ENCODE results near the gene MBOAT1. TPM values are rescaled to one million over a fixed set of nuclear protein-coding genes. Genes with fewer than 3 reads are reported as not detected.

Gene MBOAT1
- total RNA-seq, 1 donor from 2014 or later = 6.4 TPM

- no peak overlapping the region for H3K4me3 ChIP-seq (ENCODE audit: insufficient read depth, low read depth, low read length)
- Mint-ChIP-seq H3K27ac (ENCODE audit: unreplicated experiment) (no peak overlapping the region), H3K27me3 (ENCODE audit: low read depth, unreplicated experiment) (no peaks in the 10 kb centered on the region), H3K4me1 (ENCODE audit: low read depth, unreplicated experiment) (no peaks in the 10 kb centered on the region), H3K9me3 (ENCODE audit: unreplicated experiment) (peaks cover 2% of the 10 kb centered on the region), H3K36me3 (ENCODE audit: low read depth, unreplicated experiment) (no peaks in the 10 kb centered on the region), H3K4me3 (ENCODE audit: unreplicated experiment) (no peak overlapping the region)
- H2AFZ ChIP-seq (ENCODE audit: low read depth, low read length) = no peak overlapping the region
- H3K27me3 ChIP-seq (ENCODE audit: insufficient read depth, low read length) = no peaks in the 10 kb centered on the region
- no peaks in the 10 kb centered on the region for H3K4me1 ChIP-seq (ENCODE audit: insufficient read depth, low read length)
- FAIRE-seq (no peak), DNase-seq (ENCODE audit: low read depth) (no peak)
- no peaks in the 10 kb centered on the region for H3K9me3 ChIP-seq (ENCODE audit: insufficient read depth, low read depth, low read length)
- H3K79me2 ChIP-seq (ENCODE audit: insufficient read depth, low read length) = no peaks in the 10 kb centered on the region
- no peak overlapping the region for H3K4me2 ChIP-seq (ENCODE audit: low read length)
- no peak overlapping the region for H3K27ac ChIP-seq (ENCODE audit: low read depth, low read length)
- no peaks in the 10 kb centered on the region for H3K36me3 ChIP-seq (ENCODE audit: insufficient read depth, low read length)
- no peak overlapping the region for H3K9ac ChIP-seq (ENCODE audit: low read length)
- no peak for TF ChIP-seq CTCF (IDR thresholded peaks at IDR 0.05; ENCODE audit: insufficient read depth, low read depth, low read length)
- no peak for TF ChIP-seq EZH2 (IDR thresholded peaks at IDR 0.05; ENCODE audit: insufficient read depth, low read length)
- no peaks in the 10 kb centered on the region for H4K20me1 ChIP-seq (ENCODE audit: insufficient read depth, low read length)
Observed at GRCh38 chr6:20060252-20060651, 152.0 kb downstream of the MBOAT1 start.

- H3K9me3 Mint-ChIP-seq (ENCODE audit: unreplicated experiment) = peaks cover 2% of the 10 kb centered on the region
- H3K4me3 Mint-ChIP-seq (ENCODE audit: unreplicated experiment) = no peak overlapping the region
- no peaks in the 10 kb centered on the region for H3K27me3 ChIP-seq (ENCODE audit: insufficient read depth, low read length)
- H3K36me3 ChIP-seq (ENCODE audit: insufficient read depth, low read length) = no peaks in the 10 kb centered on the region
- TF ChIP-seq CTCF (IDR thresholded peaks at IDR 0.05; ENCODE audit: insufficient read depth, low read depth, low read length) (no peak), EZH2 (IDR thresholded peaks at IDR 0.05; ENCODE audit: insufficient read depth, low read length) (no peak)
- FAIRE-seq (no peak), DNase-seq (ENCODE audit: low read depth) (no peak)
- no peak overlapping the region for H3K27ac ChIP-seq (ENCODE audit: low read depth, low read length)
- H3K4me1 ChIP-seq (ENCODE audit: insufficient read depth, low read length) = no peaks in the 10 kb centered on the region
- no peaks in the 10 kb centered on the region for H3K36me3 Mint-ChIP-seq (ENCODE audit: low read depth, unreplicated experiment)
- H3K79me2 ChIP-seq (ENCODE audit: insufficient read depth, low read length) = no peaks in the 10 kb centered on the region
- H3K27ac Mint-ChIP-seq (ENCODE audit: unreplicated experiment) = no peak overlapping the region
- no peak overlapping the region for H3K4me2 ChIP-seq (ENCODE audit: low read length)
- H3K27me3 Mint-ChIP-seq (ENCODE audit: low read depth, unreplicated experiment) = no peaks in the 10 kb centered on the region
- no peak overlapping the region for H3K9ac ChIP-seq (ENCODE audit: low read length)
- no peak overlapping the region for H2AFZ ChIP-seq (ENCODE audit: low read depth, low read length)
- H3K4me1 Mint-ChIP-seq (ENCODE audit: low read depth, unreplicated experiment) = no peaks in the 10 kb centered on the region
- H3K4me3 ChIP-seq (ENCODE audit: insufficient read depth, low read depth, low read length) = no peak overlapping the region
- H4K20me1 ChIP-seq (ENCODE audit: insufficient read depth, low read length) = no peaks in the 10 kb centered on the region
- no peaks in the 10 kb centered on the region for H3K9me3 ChIP-seq (ENCODE audit: insufficient read depth, low read depth, low read length)
Observed at GRCh38 chr6:20058912-20059311, 153.4 kb downstream of the MBOAT1 start.

GRCh38 chr6:20058121-20058905, 154.0 kb downstream of the MBOAT1 start:
- FAIRE-seq (no peak), DNase-seq (ENCODE audit: low read depth) (no peak)
- H3K4me3 Mint-ChIP-seq (ENCODE audit: unreplicated experiment) = no peak overlapping the region
- peaks cover 2% of the 10 kb centered on the region for H3K9me3 Mint-ChIP-seq (ENCODE audit: unreplicated experiment)
- Histone ChIP-seq H3K27me3 (ENCODE audit: insufficient read depth, low read length) (no peaks in the 10 kb centered on the region), H3K4me2 (ENCODE audit: low read length) (no peak overlapping the region), H3K79me2 (ENCODE audit: insufficient read depth, low read length) (no peaks in the 10 kb centered on the region), H4K20me1 (ENCODE audit: insufficient read depth, low read length) (no peaks in the 10 kb centered on the region), H2AFZ (ENCODE audit: low read depth, low read length) (no peak overlapping the region), H3K4me3 (ENCODE audit: insufficient read depth, low read depth, low read length) (no peak overlapping the region), H3K9me3 (ENCODE audit: insufficient read depth, low read depth, low read length) (no peaks in the 10 kb centered on the region), H3K36me3 (ENCODE audit: insufficient read depth, low read length) (no peaks in the 10 kb centered on the region), H3K9ac (ENCODE audit: low read length) (no peak overlapping the region), H3K27ac (ENCODE audit: low read depth, low read length) (no peak overlapping the region), H3K4me1 (ENCODE audit: insufficient read depth, low read length) (no peaks in the 10 kb centered on the region)
- no peaks in the 10 kb centered on the region for H3K27me3 Mint-ChIP-seq (ENCODE audit: low read depth, unreplicated experiment)
- H3K27ac Mint-ChIP-seq (ENCODE audit: unreplicated experiment) = no peak overlapping the region
- H3K4me1 Mint-ChIP-seq (ENCODE audit: low read depth, unreplicated experiment) = no peaks in the 10 kb centered on the region
- no peak for TF ChIP-seq CTCF (IDR thresholded peaks at IDR 0.05; ENCODE audit: insufficient read depth, low read depth, low read length)
- TF ChIP-seq EZH2 (IDR thresholded peaks at IDR 0.05; ENCODE audit: insufficient read depth, low read length) = no peak
- no peaks in the 10 kb centered on the region for H3K36me3 Mint-ChIP-seq (ENCODE audit: low read depth, unreplicated experiment)

Measured in astrocyte (in vitro differentiated cells and primary cell).